ENCODE data around the gene MSGN1. TPM values are rescaled to one million over a fixed set of nuclear protein-coding genes. Genes with fewer than 3 reads are reported as not detected.

The MSGN1 gene, protein sequence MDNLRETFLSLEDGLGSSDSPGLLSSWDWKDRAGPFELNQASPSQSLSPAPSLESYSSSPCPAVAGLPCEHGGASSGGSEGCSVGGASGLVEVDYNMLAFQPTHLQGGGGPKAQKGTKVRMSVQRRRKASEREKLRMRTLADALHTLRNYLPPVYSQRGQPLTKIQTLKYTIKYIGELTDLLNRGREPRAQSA
- total RNA-seq (ENCODE audit: unreplicated experiment), result not detected
- long read RNA-seq, result 0 reads

GRCh38 chr2:17816396-17817245, at the start of gene MSGN1:
MSGN1 (plus strand) TSS chr2:17816460; CDS start chr2:17816519, 59 bp downstream.
- Mint-ChIP-seq H3K36me3 (ENCODE audit: low read depth, unreplicated experiment) (no peaks in the 10 kb centered on the region), H3K27me3 (ENCODE audit: unreplicated experiment) (no peaks in the 10 kb centered on the region), H3K4me3 (ENCODE audit: unreplicated experiment) (no peak within 1 kb of the TSS), H3K9me3 (ENCODE audit: unreplicated experiment) (no peaks in the 10 kb centered on the region), H3K27ac (ENCODE audit: unreplicated experiment) (no peak within 1 kb of the TSS), H3K4me1 (ENCODE audit: unreplicated experiment) (peaks cover under 1% of the 10 kb centered on the region)
- TF ChIP-seq, protein P1, sequence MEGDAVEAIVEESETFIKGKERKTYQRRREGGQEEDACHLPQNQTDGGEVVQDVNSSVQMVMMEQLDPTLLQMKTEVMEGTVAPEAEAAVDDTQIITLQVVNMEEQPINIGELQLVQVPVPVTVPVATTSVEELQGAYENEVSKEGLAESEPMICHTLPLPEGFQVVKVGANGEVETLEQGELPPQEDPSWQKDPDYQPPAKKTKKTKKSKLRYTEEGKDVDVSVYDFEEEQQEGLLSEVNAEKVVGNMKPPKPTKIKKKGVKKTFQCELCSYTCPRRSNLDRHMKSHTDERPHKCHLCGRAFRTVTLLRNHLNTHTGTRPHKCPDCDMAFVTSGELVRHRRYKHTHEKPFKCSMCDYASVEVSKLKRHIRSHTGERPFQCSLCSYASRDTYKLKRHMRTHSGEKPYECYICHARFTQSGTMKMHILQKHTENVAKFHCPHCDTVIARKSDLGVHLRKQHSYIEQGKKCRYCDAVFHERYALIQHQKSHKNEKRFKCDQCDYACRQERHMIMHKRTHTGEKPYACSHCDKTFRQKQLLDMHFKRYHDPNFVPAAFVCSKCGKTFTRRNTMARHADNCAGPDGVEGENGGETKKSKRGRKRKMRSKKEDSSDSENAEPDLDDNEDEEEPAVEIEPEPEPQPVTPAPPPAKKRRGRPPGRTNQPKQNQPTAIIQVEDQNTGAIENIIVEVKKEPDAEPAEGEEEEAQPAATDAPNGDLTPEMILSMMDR (IDR thresholded peaks at IDR 0.05; ENCODE audit: unreplicated experiment), result no peak
- DNase-seq (ENCODE audit: low spot score), result no peak

- Mint-ChIP-seq H3K9me3 (ENCODE audit: unreplicated experiment) (no peaks in the 10 kb centered on the region), H3K4me1 (ENCODE audit: unreplicated experiment) (no peaks in the 10 kb centered on the region), H3K27me3 (ENCODE audit: unreplicated experiment) (peaks cover 1% of the 10 kb centered on the region), H3K27ac (ENCODE audit: unreplicated experiment) (no peak overlapping the region), H3K4me3 (ENCODE audit: unreplicated experiment) (no peak overlapping the region), H3K36me3 (ENCODE audit: low read depth, unreplicated experiment) (no peaks in the 10 kb centered on the region)
- TF ChIP-seq, protein P1 (IDR thresholded peaks at IDR 0.05; ENCODE audit: unreplicated experiment), result no peak
- no peak for DNase-seq (ENCODE audit: low spot score)
These were observed 47.4 kb upstream of the MSGN1 start for GRCh38 chr2:17768894-17769293.

DNA sequence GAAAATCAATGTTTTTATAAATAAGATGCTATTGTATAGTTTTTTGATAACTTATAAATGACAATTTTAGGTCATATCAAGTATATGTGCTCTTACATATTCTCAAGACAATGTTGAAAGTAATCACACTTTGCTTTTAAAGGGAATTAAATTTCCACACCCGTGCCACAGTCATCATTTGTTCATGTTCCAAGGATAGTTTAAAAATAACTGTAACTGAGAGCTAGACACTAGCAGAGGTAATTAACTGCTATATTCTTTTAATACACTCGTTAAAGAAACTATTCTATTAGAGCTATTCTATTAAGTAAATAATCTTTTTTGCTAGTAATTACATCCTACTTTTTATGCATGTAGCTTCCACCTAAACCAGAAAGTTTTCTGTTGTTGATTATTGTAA, 44.3 kb upstream of the MSGN1 start:
- no peak overlapping the region for H3K27ac Mint-ChIP-seq (ENCODE audit: unreplicated experiment)
- no peak overlapping the region for H3K4me3 Mint-ChIP-seq (ENCODE audit: unreplicated experiment)
- H3K4me1 Mint-ChIP-seq (ENCODE audit: unreplicated experiment), result no peaks in the 10 kb centered on the region
- H3K27me3 Mint-ChIP-seq (ENCODE audit: unreplicated experiment), result peaks cover 1% of the 10 kb centered on the region
- TF ChIP-seq, protein P1 (IDR thresholded peaks at IDR 0.05; ENCODE audit: unreplicated experiment), result no peak
- no peaks in the 10 kb centered on the region for H3K9me3 Mint-ChIP-seq (ENCODE audit: unreplicated experiment)
- no peak for DNase-seq (ENCODE audit: low spot score)
- no peaks in the 10 kb centered on the region for H3K36me3 Mint-ChIP-seq (ENCODE audit: low read depth, unreplicated experiment)

GRCh38 chr2:17772532-17772931, 43.7 kb upstream of the MSGN1 start:
- Mint-ChIP-seq H3K4me3 (ENCODE audit: unreplicated experiment) (no peak overlapping the region), H3K4me1 (ENCODE audit: unreplicated experiment) (no peaks in the 10 kb centered on the region), H3K36me3 (ENCODE audit: low read depth, unreplicated experiment) (no peaks in the 10 kb centered on the region), H3K27ac (ENCODE audit: unreplicated experiment) (no peak overlapping the region), H3K27me3 (ENCODE audit: unreplicated experiment) (peaks cover 1% of the 10 kb centered on the region), H3K9me3 (ENCODE audit: unreplicated experiment) (no peaks in the 10 kb centered on the region)
- no peak for DNase-seq (ENCODE audit: low spot score)
- TF ChIP-seq, protein P1 (IDR thresholded peaks at IDR 0.05; ENCODE audit: unreplicated experiment), result no peak

DNA sequence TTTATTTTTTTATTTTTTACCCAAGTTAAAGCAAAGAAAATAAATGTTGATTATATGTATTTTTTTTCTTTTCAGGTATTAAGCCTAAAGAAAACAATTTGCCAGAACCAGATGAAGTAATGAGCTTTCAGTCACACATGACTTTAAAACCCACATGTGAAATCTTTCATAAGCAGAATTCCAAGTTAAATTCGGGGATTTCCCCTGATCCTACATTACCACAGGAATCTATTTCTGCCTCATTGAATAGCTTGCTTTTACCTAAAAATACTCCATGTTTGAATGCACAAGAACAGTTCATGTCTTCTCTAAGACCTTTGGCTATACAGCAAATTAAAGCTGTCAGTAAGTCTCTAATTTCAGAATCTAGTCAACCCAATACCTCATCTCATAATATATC, 35.7 kb upstream of the MSGN1 start:
- Mint-ChIP-seq H3K27ac (ENCODE audit: unreplicated experiment) (no peak overlapping the region), H3K36me3 (ENCODE audit: low read depth, unreplicated experiment) (peaks cover 4% of the 10 kb centered on the region), H3K4me3 (ENCODE audit: unreplicated experiment) (no peak overlapping the region), H3K27me3 (ENCODE audit: unreplicated experiment) (no peaks in the 10 kb centered on the region), H3K9me3 (ENCODE audit: unreplicated experiment) (no peaks in the 10 kb centered on the region), H3K4me1 (ENCODE audit: unreplicated experiment) (no peaks in the 10 kb centered on the region)
- DNase-seq (ENCODE audit: low spot score), result no peak
- TF ChIP-seq, protein P1 (IDR thresholded peaks at IDR 0.05; ENCODE audit: unreplicated experiment), result no peak

Data from endothelial cell (in vitro differentiated cells).